PC-3 (cell line): ENCODE data around the gene RNF103. TPM values are rescaled to one million over a fixed set of nuclear protein-coding genes. Genes with fewer than 3 reads are reported as not detected.

Source experiments
- ATAC-seq: fragments of 200-7000 bp; cut with Tn5 transposase; 2 replicates; pipeline ENCODE4 v1.9.1; 2020; ENCODE audit warnings: mild to moderate bottlenecking, moderate library complexity
- BruUV-seq: library from RNA; stranded (reverse); fragments of 400-500 nt; replicated peaks from 2 replicates; lab custom pipeline; 2021; lab: Mats Ljungman, UMichigan
- CTCF ChIA-PET: fragments of 300-600 bp; sonication (Branson Sonifier 250); formaldehyde crosslinking; loops from one replicate; lab custom pipeline; 2022; ENCODE audit warnings: antibody characterized with exemption; lab: Charles Lee
- POLR2A ChIA-PET: fragments of 300-600 bp; sonication (Branson Sonifier 250); formaldehyde crosslinking; loops from one replicate; lab custom pipeline; 2022; ENCODE audit warnings: antibody characterized with exemption; ENCODE audit not compliant: unreplicated experiment; lab: Charles Lee
- DNase-seq: peaks from one replicate; pipeline ENCODE4 v3.0.0-alpha.2; 2015
- H2AFZ ChIP-seq: fragments of 300-600 bp; sonication (generic); 2 replicates; pipeline ENCODE4 v1.6.0; 2016; ENCODE audit warnings: antibody characterized with exemption, low read length
- H3F3A ChIP-seq: fragments of 300-600 bp; sonication (generic); one replicate; pipeline ENCODE4 v1.6.0; 2017; ENCODE audit warnings: antibody characterized with exemption, low read length, control low read depth, mild to moderate bottlenecking; ENCODE audit not compliant: unreplicated experiment
- H3K27ac ChIP-seq: fragments of 300-600 bp; sonication (generic); 2 replicates; pipeline ENCODE4 v1.5.1; 2016; ENCODE audit warnings: mild to moderate bottlenecking, low read length
- H3K27me3 ChIP-seq: fragments of 300-600 bp; sonication (generic); 2 replicates; pipeline ENCODE4 v1.6.1; 2016; ENCODE audit warnings: low read length, mixed read lengths
- H3K36me3 ChIP-seq: fragments of 300-600 bp; sonication (generic); 2 replicates; pipeline ENCODE4 v1.6.1; 2016; ENCODE audit warnings: low read depth, mixed run types, low read length, mixed read lengths
- H3K4me1 ChIP-seq: fragments of 300-600 bp; sonication (generic); 2 replicates; pipeline ENCODE4 v1.5.1; 2016; ENCODE audit warnings: low read length; ENCODE audit not compliant: insufficient read depth
- H3K4me2 ChIP-seq: fragments of 300-600 bp; sonication (generic); 2 replicates; pipeline ENCODE4 v1.6.0; 2016; ENCODE audit warnings: low read length
- H3K4me3 ChIP-seq: fragments of 300-600 bp; sonication (generic); 2 replicates; pipeline ENCODE4 v1.5.1; 2016; ENCODE audit warnings: mild to moderate bottlenecking, low read length, mixed read lengths
- H3K79me2 ChIP-seq: fragments of 300-600 bp; sonication (generic); 2 replicates; pipeline ENCODE4 v1.6.1; 2017; ENCODE audit warnings: low read length, mixed read lengths
- H3K9ac ChIP-seq: fragments of 300-600 bp; sonication (generic); 2 replicates; pipeline ENCODE4 v1.6.0; 2016; ENCODE audit warnings: mild to moderate bottlenecking, low read length
- H3K9me2 ChIP-seq: fragments of 300-600 bp; sonication (generic); replicated peaks from 2 replicates; pipeline ENCODE4 v1.6.1; 2016; ENCODE audit warnings: mixed run types, low read length, mixed read lengths
- H3K9me3 ChIP-seq: fragments of 300-600 bp; sonication (generic); 2 replicates; pipeline ENCODE4 v1.6.1; 2016; ENCODE audit warnings: low read length, mixed read lengths
- H4K20me1 ChIP-seq: fragments of 300-600 bp; sonication (generic); 2 replicates; pipeline ENCODE4 v1.6.1; 2016; ENCODE audit warnings: low read length, mixed read lengths
- CTCF ChIP-seq: fragments of 300-600 bp; sonication (generic); conservative IDR thresholded peaks from 2 replicates; pipeline ENCODE4 v1.5.1; 2017; ENCODE audit warnings: antibody characterized with exemption, low read depth, mild to moderate bottlenecking, low read length
- EZH2 ChIP-seq: fragments of 300-600 bp; sonication (generic); IDR thresholded peaks from one replicate; pipeline ENCODE4 v1.6.1; 2017; ENCODE audit warnings: antibody characterized with exemption, mild to moderate bottlenecking, low read length; ENCODE audit not compliant: unreplicated experiment
- EZH2phosphoT487 ChIP-seq: fragments of 300-600 bp; sonication (generic); IDR thresholded peaks from 2 replicates; pipeline ENCODE4 v1.6.1; 2018; ENCODE audit warnings: mild to moderate bottlenecking, antibody characterized with exemption, low read length, borderline replicate concordance
- intact Hi-C: fragments of 100-400 bp; cut with micrococcal nuclease; formaldehyde crosslinking; loops from 2 replicates; pipeline ENCODE4 v1.9.0; 2023
- total RNA-seq: library from RNA; depleted of rRNA; stranded (reverse); fragments of >200 nt; gene quantifications from 2 replicates; pipeline ENCODE4 v1.2.3, GENCODE V29; 2014

Gene RNF103
- total RNA-seq, 1 experiment from 2014 or later = 10.4 TPM

GRCh38 chr2:86645752-86646151 is 22.1 kb upstream of the RNF103 start:
- H3K9me3 ChIP-seq = 0 out of 2 replicates have a peak, but pooled peaks cover 11% of the 10 kb centered on the region
- TF ChIP-seq EZH2 (no peak), CTCF (no peak), EZH2phosphoT487 (no peak)
- H3F3A ChIP-seq = no peaks in the 10 kb centered on the region
- no peak overlapping the region for H3K4me3 ChIP-seq
- no peak overlapping the region for H3K27ac ChIP-seq
- no peaks in the 10 kb centered on the region for H3K27me3 ChIP-seq
- H3K36me3 ChIP-seq = no peaks in the 10 kb centered on the region
- DNase-seq = no peak
- H3K9ac ChIP-seq = no peak overlapping the region
- no peaks in the 10 kb centered on the region for H3K9me2 ChIP-seq
- no peak overlapping the region for H3K4me2 ChIP-seq
- BruUV-seq = no TSS peak
- ChIA-PET CTCF (no interaction called here), POLR2A (no interaction called here)
- ATAC-seq = no peak
- no peaks in the 10 kb centered on the region for H4K20me1 ChIP-seq
- no peaks in the 10 kb centered on the region for H3K79me2 ChIP-seq
- H2AFZ ChIP-seq = no peak overlapping the region
- H3K4me1 ChIP-seq = no peaks in the 10 kb centered on the region
- intact Hi-C loops = no loop called here

- H3K79me2 ChIP-seq = no peaks in the 10 kb centered on the region
- no peak overlapping the region for H2AFZ ChIP-seq
- BruUV-seq = no TSS peak
- no peaks in the 10 kb centered on the region for H3K9me3 ChIP-seq
- H4K20me1 ChIP-seq = no peaks in the 10 kb centered on the region
- intact Hi-C loops = no loop called here
- H3K27me3 ChIP-seq = no peaks in the 10 kb centered on the region
- no peaks in the 10 kb centered on the region for H3K4me1 ChIP-seq
- no peak overlapping the region for H3K4me3 ChIP-seq
- TF ChIP-seq EZH2 (no peak), EZH2phosphoT487 (no peak), CTCF (no peak)
- ChIA-PET POLR2A (no interaction called here), CTCF (no interaction called here)
- H3K9ac ChIP-seq = no peak overlapping the region
- DNase-seq = no peak
- H3K4me2 ChIP-seq = no peak overlapping the region
- H3K36me3 ChIP-seq = no peaks in the 10 kb centered on the region
- no peaks in the 10 kb centered on the region for H3F3A ChIP-seq
- no peaks in the 10 kb centered on the region for H3K9me2 ChIP-seq
- H3K27ac ChIP-seq = no peak overlapping the region
- no peak for ATAC-seq
Observed at GRCh38 chr2:86638712-86639111, 15.0 kb upstream of the RNF103 start.

- Histone ChIP-seq H3K4me2 (no peak overlapping the region), H3K9me2 (no peaks in the 10 kb centered on the region), H3K9ac (no peak overlapping the region), H3F3A (no peaks in the 10 kb centered on the region), H3K4me3 (no peak overlapping the region), H3K36me3 (no peaks in the 10 kb centered on the region), H4K20me1 (no peaks in the 10 kb centered on the region), H3K27me3 (no peaks in the 10 kb centered on the region), H2AFZ (no peak overlapping the region), H3K27ac (no peak overlapping the region), H3K4me1 (peaks cover 15% of the 10 kb centered on the region), H3K9me3 (no peaks in the 10 kb centered on the region), H3K79me2 (no peaks in the 10 kb centered on the region)
- DNase-seq (no peak), ATAC-seq (no peak)
- no TSS peak for BruUV-seq
- ChIA-PET CTCF (no interaction called here), POLR2A (no interaction called here)
- TF ChIP-seq CTCF (no peak), EZH2 (no peak), EZH2phosphoT487 (no peak)
- intact Hi-C loops = no loop called here
Observed at GRCh38 chr2:86636842-86637241, 13.2 kb upstream of the RNF103 start.
